Trophoblast cell (in vitro differentiated cells and primary cell): ENCODE measurements around the gene SELENOH.
A peak's percentile ranks its signal among the peaks of the same experiment; 100 is the strongest.

Experiments
- DNase-seq, 2 donors: peaks; one replicate each; pipeline ENCODE4 v3.0.0-alpha.2; 2016
- H2AFZ ChIP-seq: 2 replicates; pipeline ENCODE4 v1.6.1; 2013; ENCODE audit warnings: low read length, moderate library complexity, mild to moderate bottlenecking; ENCODE audit not compliant: insufficient read depth, poor library complexity
- H2AK5ac ChIP-seq: 2 replicates; pipeline ENCODE4 v1.6.1; 2013; ENCODE audit warnings: mild to moderate bottlenecking, low read length
- H2BK120ac ChIP-seq: 2 replicates; pipeline ENCODE4 v1.6.1; 2013; ENCODE audit warnings: low read length, mild to moderate bottlenecking, moderate library complexity; ENCODE audit not compliant: insufficient read depth, poor library complexity
- H2BK12ac ChIP-seq: 2 replicates; pipeline ENCODE4 v1.6.1; 2013; ENCODE audit warnings: mild to moderate bottlenecking, low read length, moderate library complexity
- H2BK5ac ChIP-seq: 2 replicates; pipeline ENCODE4 v1.6.1; 2013; ENCODE audit warnings: low read length, low read depth, moderate library complexity, mild to moderate bottlenecking; ENCODE audit not compliant: poor library complexity
- H3K14ac ChIP-seq: 2 replicates; pipeline ENCODE4 v1.6.1; 2013; ENCODE audit warnings: mild to moderate bottlenecking, low read length
- H3K18ac ChIP-seq: 2 replicates; pipeline ENCODE4 v1.6.1; 2013; ENCODE audit warnings: mild to moderate bottlenecking, low read length
- H3K23ac ChIP-seq: 2 replicates; pipeline ENCODE4 v1.6.1; 2013; ENCODE audit warnings: low read length
- H3K27ac ChIP-seq: 2 replicates; pipeline ENCODE4 v1.5.1; 2013; ENCODE audit warnings: low read depth, mild to moderate bottlenecking, inconsistent platforms, low read length, moderate library complexity
- H3K27me3 ChIP-seq: 2 replicates; pipeline ENCODE4 v1.6.1; 2013; ENCODE audit warnings: inconsistent platforms, mild to moderate bottlenecking, low read length, moderate library complexity; ENCODE audit not compliant: insufficient read depth
- H3K36me3 ChIP-seq, 2 experiments: 1 replicate in 1 of 2; 2 replicates in 1 of 2; pipeline ENCODE4 v1.6.1; 2013; ENCODE audit warnings: low read length in 2 of 2, mild to moderate bottlenecking in 2 of 2, moderate library complexity in 1 of 2; ENCODE audit not compliant: insufficient read depth in 2 of 2, control insufficient read depth in 1 of 2
- H3K4ac ChIP-seq: 2 replicates; pipeline ENCODE4 v1.6.1; 2013; ENCODE audit warnings: low read depth, mild to moderate bottlenecking, low read length, moderate library complexity
- H3K4me1 ChIP-seq, 2 experiments: 1 replicate in 1 of 2; 2 replicates in 1 of 2; pipeline ENCODE4 v1.6.1; 2013; ENCODE audit warnings: low read length in 2 of 2, mild to moderate bottlenecking in 2 of 2, moderate library complexity in 1 of 2; ENCODE audit not compliant: insufficient read depth in 2 of 2, control insufficient read depth in 1 of 2
- H3K4me2 ChIP-seq: 2 replicates; pipeline ENCODE4 v1.6.1; 2013; ENCODE audit warnings: inconsistent platforms, mild to moderate bottlenecking, low read length, moderate library complexity
- H3K4me3 ChIP-seq: 2 replicates; pipeline ENCODE4 v1.5.1; 2013; ENCODE audit warnings: mild to moderate bottlenecking, low read depth, low read length, inconsistent platforms
- H3K79me1 ChIP-seq: one replicate; pipeline ENCODE4 v1.6.1; 2013; ENCODE audit warnings: low read length
- H3K79me2 ChIP-seq: 2 replicates; pipeline ENCODE4 v1.6.1; 2013; ENCODE audit warnings: low read length, mild to moderate bottlenecking; ENCODE audit not compliant: control insufficient read depth, insufficient read depth, poor library complexity
- H3K9ac ChIP-seq: 2 replicates; pipeline ENCODE4 v1.6.1; 2013; ENCODE audit warnings: mild to moderate bottlenecking, low read length
- H3K9me3 ChIP-seq: 2 replicates; pipeline ENCODE4 v1.6.1; 2013; ENCODE audit warnings: low read depth, mild to moderate bottlenecking, control low read depth, inconsistent platforms, low read length; ENCODE audit not compliant: insufficient read depth
- H4K12ac ChIP-seq: 2 replicates; pipeline ENCODE4 v1.6.1; 2013; ENCODE audit warnings: low read depth, mild to moderate bottlenecking, low read length, moderate library complexity
- H4K8ac ChIP-seq: 2 replicates; pipeline ENCODE4 v1.6.1; 2013; ENCODE audit warnings: low read depth, mild to moderate bottlenecking, low read length, moderate library complexity
- H4K91ac ChIP-seq: one replicate; pipeline ENCODE4 v1.6.1; 2013; ENCODE audit warnings: low read depth, mild to moderate bottlenecking, low read length, moderate library complexity
- WGBS: extraction: QIAGEN DNeasy Blood & Tissue Kit; methylation state at CpG from one replicate; pipeline ENCODE4 v1.1.7; 2013; ENCODE audit warnings: missing lambda C conversion rate; ENCODE audit not compliant: insufficient read length, insufficient coverage; ENCODE audit errors: extremely low coverage; 5-methylcytosine and 5-hydroxymethylcytosine counted together

SELENOH gene

DNA sequence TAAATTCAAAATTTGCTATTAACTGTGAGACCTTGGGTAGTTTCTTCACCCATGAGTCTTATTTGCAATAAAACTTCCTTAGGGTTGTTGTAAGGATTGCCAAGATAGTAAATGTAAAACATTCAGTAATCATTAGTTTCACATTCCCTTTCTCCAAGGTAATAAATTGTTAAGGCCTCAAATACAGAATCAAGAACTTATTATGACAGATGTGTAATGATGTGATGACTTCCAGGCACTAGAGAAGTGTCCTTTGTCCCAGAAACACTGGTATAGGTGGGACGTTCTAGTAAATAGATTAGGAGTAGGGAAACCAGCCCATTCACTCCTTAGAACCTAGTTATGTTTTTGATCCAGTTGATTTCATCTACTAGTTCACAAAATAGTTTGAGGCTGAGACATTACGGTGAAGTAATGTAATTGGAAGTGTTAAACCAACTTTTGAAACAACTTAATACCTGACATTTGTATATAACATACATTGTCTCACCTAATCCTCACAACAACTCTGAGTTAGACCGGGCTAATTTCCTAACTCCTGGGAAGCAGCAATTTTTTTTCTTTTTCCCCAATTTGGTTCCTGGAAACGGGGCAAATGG, 45.8 kb downstream of the SELENOH start:
- Histone ChIP-seq H3K18ac (no peak overlapping the region), H3K79me2 (peaks cover 35% of the 10 kb centered on the region), H3K27ac (peak overlapping the region; percentile 67), H3K36me3 (peaks cover 6 to 8% of the 10 kb centered on the region in 2 experiments), H3K23ac (no peak overlapping the region), H4K91ac (no peak overlapping the region), H4K12ac (no peak overlapping the region), H3K4me2 (no peak overlapping the region), H3K79me1 (peaks cover 11% of the 10 kb centered on the region), H2BK120ac (no peak overlapping the region), H2AK5ac (no peak overlapping the region), H3K4ac (peak overlapping the region; percentile 67), H2AFZ (no peak overlapping the region), H3K27me3 (no peaks in the 10 kb centered on the region), H2BK12ac (no peak overlapping the region), H3K14ac (no peak overlapping the region), H3K9ac (no peak overlapping the region), H4K8ac (no peak overlapping the region), H3K4me1 (peaks cover 19 to 30% of the 10 kb centered on the region in 2 experiments), H2BK5ac (no peak overlapping the region), H3K4me3 (no peak overlapping the region), H3K9me3 (no peaks in the 10 kb centered on the region)
- peak in 1 of 2 donors; percentile 57 for DNase-seq
- no CpG with 5 or more reads among the region's 4 CpGs for WGBS

DNA sequence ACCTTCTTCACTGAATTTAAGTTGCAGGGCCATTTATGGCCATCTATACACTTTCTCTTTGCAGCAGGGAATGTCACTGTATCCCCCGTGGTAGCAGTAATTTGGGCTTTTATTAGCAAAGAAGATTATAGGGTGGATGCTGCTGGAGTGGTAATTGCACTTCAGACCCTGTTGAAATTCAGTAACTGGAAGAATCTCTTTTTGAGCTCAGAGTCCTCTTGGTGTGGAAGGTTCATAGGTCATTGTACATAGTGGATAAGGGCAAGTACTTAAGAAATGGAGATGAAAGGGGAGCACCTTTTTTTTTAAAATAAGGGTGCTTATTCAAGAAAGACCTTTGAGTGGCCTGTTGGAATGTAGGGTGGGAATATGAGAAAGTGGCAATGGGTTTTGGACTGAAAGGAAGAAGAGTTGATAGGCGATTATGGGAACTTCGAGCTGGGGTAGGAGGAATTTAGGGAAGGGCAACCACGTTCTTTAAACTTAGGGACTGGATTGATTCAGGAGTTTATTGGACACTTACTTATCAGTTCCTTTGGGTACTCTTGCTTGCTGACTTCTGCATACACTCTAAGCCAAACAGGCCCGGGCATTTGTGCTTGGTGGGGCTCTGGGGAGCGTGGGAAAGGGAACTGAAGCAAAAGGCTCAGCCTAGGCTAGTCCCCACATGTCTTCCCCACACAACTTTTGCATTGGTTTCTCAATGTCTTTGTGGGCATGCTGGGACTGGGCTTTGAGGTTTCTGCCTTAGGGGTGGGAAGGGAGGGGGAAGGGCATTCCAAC, 46.8 kb downstream of the SELENOH start:
- Histone ChIP-seq H4K91ac (peak overlapping the region; percentile 83), H3K4me2 (no peak overlapping the region), H2BK12ac (peak overlapping the region; percentile 24), H4K12ac (peak overlapping the region; percentile 26), H3K9ac (no peak overlapping the region), H3K79me1 (peaks cover 6% of the 10 kb centered on the region), H3K9me3 (no peaks in the 10 kb centered on the region), H4K8ac (peak overlapping the region; percentile 86), H3K27ac (peak overlapping the region; percentile 82), H3K14ac (peak overlapping the region; percentile 57), H2AFZ (no peak overlapping the region), H3K4me1 (peaks cover 17 to 29% of the 10 kb centered on the region in 2 experiments), H3K4me3 (no peak overlapping the region), H3K79me2 (peaks cover 33% of the 10 kb centered on the region), H3K27me3 (no peaks in the 10 kb centered on the region), H3K4ac (peak overlapping the region; percentile 99), H2BK120ac (peak overlapping the region; percentile 75), H3K36me3 (peaks cover 6 to 10% of the 10 kb centered on the region in 2 experiments), H3K23ac (no peak overlapping the region), H3K18ac (no peak overlapping the region), H2AK5ac (no peak overlapping the region), H2BK5ac (peak overlapping the region; percentile 81)
- WGBS: no CpG with 5 or more reads among the region's 6 CpGs
- no peak for DNase-seq

DNA sequence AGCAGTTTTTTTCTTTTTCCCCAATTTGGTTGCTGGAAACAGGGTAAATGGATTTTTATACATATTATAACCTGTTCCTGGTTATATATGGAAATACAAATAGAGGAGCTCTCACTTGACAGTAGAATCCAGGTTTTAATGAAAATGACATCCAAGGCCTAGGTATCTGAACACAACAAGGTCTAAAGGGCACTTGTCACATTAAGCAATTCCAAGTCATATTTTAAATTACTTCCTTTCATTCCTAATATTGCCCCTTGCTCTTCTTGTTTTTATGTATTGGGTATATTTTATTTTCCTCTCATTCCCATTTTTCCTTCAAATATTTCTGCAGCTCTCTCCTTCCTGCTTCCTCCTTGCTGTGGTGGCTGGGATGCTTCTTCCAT, 47.4 kb downstream of the SELENOH start:
- Histone ChIP-seq H2BK120ac (no peak overlapping the region), H2AFZ (no peak overlapping the region), H3K79me1 (peaks cover 6% of the 10 kb centered on the region)

DNA sequence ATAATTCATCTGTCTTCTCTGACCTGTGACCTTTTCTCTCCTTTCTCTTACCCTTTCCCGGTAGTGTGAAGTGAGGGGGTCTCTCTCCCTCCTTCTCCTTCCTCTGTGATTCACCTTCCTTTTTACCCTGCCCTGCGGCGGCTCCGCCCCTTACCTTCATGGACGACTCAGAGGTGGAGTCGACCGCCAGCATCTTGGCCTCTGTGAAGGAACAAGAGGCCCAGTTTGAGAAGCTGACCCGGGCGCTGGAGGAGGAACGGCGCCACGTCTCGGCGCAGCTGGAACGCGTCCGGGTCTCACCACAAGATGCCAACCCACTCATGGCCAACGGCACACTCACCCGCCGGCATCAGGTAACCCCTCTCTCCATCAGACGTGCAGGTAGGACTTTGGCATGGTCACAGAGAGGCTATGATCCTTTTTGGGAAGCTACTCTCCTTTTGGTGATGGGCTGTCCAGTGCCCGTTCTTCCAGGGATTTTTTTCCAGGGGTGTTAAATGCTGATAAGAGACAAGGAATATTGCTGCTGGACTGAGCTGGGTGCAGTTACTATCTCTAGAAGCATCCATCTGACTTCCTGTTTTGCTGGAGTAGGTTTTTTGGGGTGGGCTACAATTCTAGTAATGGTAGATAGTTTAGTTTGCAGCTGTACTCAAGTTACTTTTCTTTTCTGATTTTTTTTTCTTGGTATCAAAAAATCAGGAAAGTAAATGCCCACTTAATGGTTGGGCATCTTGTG, 50.2 kb downstream of the SELENOH start:
- peak overlapping the region; percentile 6 for H3K27ac ChIP-seq
- no peak overlapping the region for H2AFZ ChIP-seq

More for the DNA sequence above, 47.4 kb downstream of the SELENOH start:
- no peak overlapping the region for H2BK12ac ChIP-seq
- no peak overlapping the region for H3K4ac ChIP-seq
- H3K4me2 ChIP-seq: no peak overlapping the region
- no peak overlapping the region for H2BK5ac ChIP-seq
- H3K36me3 ChIP-seq: peaks cover 6 to 13% of the 10 kb centered on the region in 2 experiments
- no peaks in the 10 kb centered on the region for H3K27me3 ChIP-seq
- H4K91ac ChIP-seq: no peak overlapping the region
- no peak overlapping the region for H3K18ac ChIP-seq
- H3K23ac ChIP-seq: no peak overlapping the region
- H3K9me3 ChIP-seq: no peaks in the 10 kb centered on the region
- no peak overlapping the region for H3K4me3 ChIP-seq
- no peak overlapping the region for H3K27ac ChIP-seq
- no peak overlapping the region for H3K14ac ChIP-seq
- no peak overlapping the region for H2AK5ac ChIP-seq
- DNase-seq: no peak
- H3K79me2 ChIP-seq: peaks cover 33% of the 10 kb centered on the region
- H3K9ac ChIP-seq: no peak overlapping the region
- peaks cover 16 to 29% of the 10 kb centered on the region in 2 experiments for H3K4me1 ChIP-seq
- H4K12ac ChIP-seq: no peak overlapping the region
- H4K8ac ChIP-seq: no peak overlapping the region

More for the DNA sequence above, 50.2 kb downstream of the SELENOH start:
- Histone ChIP-seq H4K12ac (no peak overlapping the region), H3K23ac (no peak overlapping the region), H2BK5ac (no peak overlapping the region), H3K9me3 (no peaks in the 10 kb centered on the region), H2BK120ac (no peak overlapping the region), H3K4me2 (no peak overlapping the region), H3K14ac (no peak overlapping the region), H3K36me3 (peaks cover 14 to 30% of the 10 kb centered on the region in 2 experiments), H3K4me1 (peaks cover 16 to 26% of the 10 kb centered on the region in 2 experiments), H4K8ac (no peak overlapping the region), H3K4me3 (peak overlapping the region; percentile 37), H3K79me2 (peaks cover 23% of the 10 kb centered on the region), H3K18ac (no peak overlapping the region), H2AK5ac (no peak overlapping the region), H3K4ac (peak overlapping the region; percentile 94), H3K9ac (no peak overlapping the region), H2BK12ac (no peak overlapping the region), H4K91ac (no peak overlapping the region), H3K79me1 (peaks cover 6% of the 10 kb centered on the region), H3K27me3 (no peaks in the 10 kb centered on the region)
- peak; percentile 73 to 79 for DNase-seq
- no CpG with 5 or more reads among the region's 22 CpGs for WGBS
